GM13977 (cell line): ENCODE results near the gene KDF1.

Experiments
- DNase-seq: peaks from one replicate; pipeline ENCODE4 v3.0.0; 2012; ENCODE audit warnings: low spot score
- in situ Hi-C: fragments of 300-500 bp; cut with MboI; formaldehyde crosslinking; loops from one replicate; pipeline ENCODE4 v1.12.0; 2022; ENCODE audit warnings: low sequenced_read_pairs, low pct_unique_long_range_greater_than_20kb, mixed read lengths, inconsistent platforms; ENCODE audit not compliant: unreplicated experiment
- TF ChIP-seq, protein P1 (sequence below): IDR thresholded peaks from 2 replicates; pipeline ENCODE4 v1.5.1; 2012; ENCODE audit warnings: mild to moderate bottlenecking, control low read depth; ENCODE audit not compliant: insufficient read depth; ENCODE audit errors: extremely low read depth, missing control alignments

Gene KDF1

DNA sequence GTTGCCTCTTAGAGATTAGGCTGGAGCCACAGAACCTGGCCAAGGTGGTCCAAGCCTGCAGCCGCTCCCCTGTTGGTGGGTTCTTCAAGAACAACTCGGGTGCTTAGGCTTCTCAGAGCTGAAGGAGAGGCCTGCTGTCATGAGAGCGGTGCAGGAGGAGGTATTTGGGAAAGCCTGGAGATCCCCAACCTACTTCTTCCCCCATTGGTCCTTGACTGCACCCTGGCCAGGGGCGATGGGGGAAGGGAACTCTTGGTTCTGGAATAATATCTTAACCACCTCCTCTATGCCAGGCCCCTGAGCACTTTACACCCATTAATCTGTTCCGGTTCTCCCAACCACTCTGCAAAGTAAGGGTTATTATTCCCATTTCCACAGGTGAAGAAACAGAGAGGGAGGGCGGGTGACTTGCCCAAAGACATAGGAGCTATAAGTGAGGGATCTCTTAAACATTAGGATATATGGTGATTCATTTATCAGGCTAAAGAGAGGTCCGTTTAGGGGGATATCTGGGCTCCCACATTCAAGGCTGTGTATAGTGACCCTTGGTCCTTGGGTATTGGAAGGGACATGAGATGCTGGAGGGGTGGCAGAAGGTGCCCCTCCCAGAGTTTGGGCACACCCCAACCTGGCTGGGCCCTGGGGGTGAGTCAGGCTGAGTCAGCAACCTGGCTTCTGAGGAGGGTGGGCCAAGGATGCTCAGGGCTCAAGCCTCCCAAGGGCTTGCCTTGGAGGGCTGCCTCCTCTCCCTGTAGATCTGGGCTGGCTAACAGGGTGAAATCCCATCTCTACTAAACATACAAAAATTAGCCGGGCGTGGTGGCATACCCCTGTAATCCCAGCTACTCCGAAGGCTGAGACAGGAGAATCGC is 38.4 kb upstream of the KDF1 start:
- in situ Hi-C loops = no loop called here
- TF ChIP-seq, protein P1, sequence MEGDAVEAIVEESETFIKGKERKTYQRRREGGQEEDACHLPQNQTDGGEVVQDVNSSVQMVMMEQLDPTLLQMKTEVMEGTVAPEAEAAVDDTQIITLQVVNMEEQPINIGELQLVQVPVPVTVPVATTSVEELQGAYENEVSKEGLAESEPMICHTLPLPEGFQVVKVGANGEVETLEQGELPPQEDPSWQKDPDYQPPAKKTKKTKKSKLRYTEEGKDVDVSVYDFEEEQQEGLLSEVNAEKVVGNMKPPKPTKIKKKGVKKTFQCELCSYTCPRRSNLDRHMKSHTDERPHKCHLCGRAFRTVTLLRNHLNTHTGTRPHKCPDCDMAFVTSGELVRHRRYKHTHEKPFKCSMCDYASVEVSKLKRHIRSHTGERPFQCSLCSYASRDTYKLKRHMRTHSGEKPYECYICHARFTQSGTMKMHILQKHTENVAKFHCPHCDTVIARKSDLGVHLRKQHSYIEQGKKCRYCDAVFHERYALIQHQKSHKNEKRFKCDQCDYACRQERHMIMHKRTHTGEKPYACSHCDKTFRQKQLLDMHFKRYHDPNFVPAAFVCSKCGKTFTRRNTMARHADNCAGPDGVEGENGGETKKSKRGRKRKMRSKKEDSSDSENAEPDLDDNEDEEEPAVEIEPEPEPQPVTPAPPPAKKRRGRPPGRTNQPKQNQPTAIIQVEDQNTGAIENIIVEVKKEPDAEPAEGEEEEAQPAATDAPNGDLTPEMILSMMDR = no peak
- DNase-seq = no peak

DNA sequence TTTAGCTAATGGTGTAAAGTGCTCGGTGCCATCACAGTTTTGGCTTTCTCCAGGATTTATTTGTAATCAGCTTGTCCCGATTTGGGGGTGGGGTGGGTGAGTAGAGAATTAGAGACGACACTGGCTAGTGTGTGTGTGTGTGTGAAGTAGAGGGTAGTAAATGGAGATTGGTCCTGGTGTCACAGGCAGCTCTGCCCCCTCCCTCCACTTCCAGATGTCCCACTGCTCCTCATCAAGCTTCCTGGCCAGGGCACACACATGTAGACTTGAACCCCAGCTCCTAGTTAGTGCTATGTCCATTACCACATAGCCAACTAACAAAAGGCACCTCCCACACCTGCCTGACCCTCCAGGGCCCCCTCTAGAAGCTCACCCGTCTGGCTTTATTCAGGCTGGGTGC is 36.4 kb upstream of the KDF1 start:
- in situ Hi-C loops = no loop called here
- no peak for DNase-seq
- TF ChIP-seq, protein P1 = no peak

GRCh38 chr1:26996024-26996423 is 35.8 kb upstream of the KDF1 start:
- TF ChIP-seq, protein P1 = no peak
- in situ Hi-C loops = no loop called here
- no peak for DNase-seq

DNA sequence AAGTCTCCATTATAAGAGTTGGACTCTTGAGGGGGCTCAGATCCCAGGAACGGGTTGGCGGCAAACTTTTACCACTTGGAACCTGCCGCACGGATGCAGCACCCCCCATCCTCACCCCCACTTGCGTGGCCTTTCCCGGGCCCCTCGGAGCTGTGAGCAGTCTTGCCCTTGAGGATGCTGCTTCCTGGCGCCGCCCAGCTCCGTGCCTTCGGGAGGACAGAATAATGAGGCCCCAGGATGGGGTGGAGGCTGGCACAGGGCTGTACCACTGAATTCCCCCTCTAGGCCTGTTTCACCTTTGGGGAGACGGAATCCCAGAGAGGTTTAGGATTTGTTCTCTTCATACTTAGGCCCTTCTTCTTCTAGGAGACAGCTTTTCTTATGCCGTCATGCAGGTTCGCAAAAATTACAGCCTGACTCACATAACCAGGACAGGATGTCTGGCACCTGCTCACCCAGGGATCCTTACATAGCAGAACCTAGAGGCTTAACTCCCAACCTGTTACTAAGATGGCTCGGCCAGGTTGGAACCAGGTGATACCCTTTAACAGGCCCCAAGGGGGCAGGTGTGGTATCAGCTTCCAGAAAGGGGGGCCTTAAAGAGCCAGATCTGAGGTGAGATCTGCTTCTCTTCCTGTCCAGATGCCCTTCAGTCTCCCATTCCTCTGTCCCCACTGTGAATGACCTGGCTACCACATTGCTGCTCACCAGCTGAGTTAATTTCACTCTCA is 34.7 kb upstream of the KDF1 start:
- TF ChIP-seq, protein P1 = no peak
- DNase-seq = no peak
- in situ Hi-C loops = no loop called here

- TF ChIP-seq, protein P1 = no peak
- peak; percentile 73 for DNase-seq
- in situ Hi-C loops = no loop called here
These were observed 33.9 kb upstream of the KDF1 start for GRCh38 chr1:26994020-26994786.
